HepG2 (cell line): ENCODE results near the gene ANK3. TPM values are rescaled to one million over a fixed set of nuclear protein-coding genes. Genes with fewer than 3 reads are reported as not detected.

Experiments used
- ATAC-seq: fragments of 200-7000 bp; cut with Tn5 transposase; 3 replicates; pipeline ENCODE4 v1.9.1; 2020; ENCODE audit warnings: mild to moderate bottlenecking, moderate library complexity
- BruUV-seq: library from RNA; stranded (reverse); fragments of 400-500 nt; replicated peaks from 2 replicates; lab custom pipeline; 2021; lab: Mats Ljungman, UMichigan
- CTCF ChIA-PET: fragments of 300-600 bp; formaldehyde crosslinking; extraction: SDS; loops from one replicate; lab custom pipeline; 2021; ENCODE audit warnings: low total read pairs, inconsistent platforms, low intra/inter-chr PET ratio; lab: Yijun Ruan, JAX
- POLR2A ChIA-PET: fragments of 350-600 bp; sonication (Branson Sonifier 250); formaldehyde crosslinking; loops from one replicate; lab custom pipeline; 2020; ENCODE audit warnings: antibody characterized with exemption, inconsistent platforms; lab: Yijun Ruan, JAX
- DNase-seq: peaks from one replicate; pipeline ENCODE4 v3.0.0-alpha.2; 2015; ENCODE audit warnings: low spot score
- FAIRE-seq: peaks from 3 replicates; lab custom pipeline; 2011; peaks lifted over from hg19 to GRCh38; lab: Jason Lieb, UNC
- H2AFZ ChIP-seq: one replicate; pipeline ENCODE4 v1.6.1; 2011; ENCODE audit warnings: low read length, inconsistent platforms
- H3K27ac ChIP-seq: fragments of 300-600 bp; 3 replicates; pipeline ENCODE4 v1.8.0; 2011; ENCODE audit warnings: mixed run types, mild to moderate bottlenecking, mixed read lengths, low read length, inconsistent platforms; ENCODE audit not compliant: insufficient read depth; ENCODE audit errors: extremely low read length
- H3K27me3 ChIP-seq, 2 experiments: fragments of 200-600 bp in 1 of 2; 2 replicates in 1 of 2; 3 replicates in 1 of 2; pipeline versions ENCODE4 v1.6.0 to v1.8.0; 2011; ENCODE audit warnings: low read length in 2 of 2, mild to moderate bottlenecking in 2 of 2, moderate library complexity in 2 of 2, inconsistent platforms in 1 of 2; ENCODE audit not compliant: insufficient read depth in 2 of 2, control insufficient read depth in 1 of 2
- H3K36me3 ChIP-seq, 2 experiments: fragments of 200-600 bp in 1 of 2; replicated peaks in 1 of 2; 2 replicates in 1 of 2; 3 replicates in 1 of 2; pipeline versions ENCODE4 v1.5.1 to v1.8.0; 2011; ENCODE audit warnings: low read length in 2 of 2, inconsistent platforms in 1 of 2; ENCODE audit not compliant: insufficient read depth in 2 of 2, control insufficient read depth in 1 of 2
- H3K4me1 ChIP-seq: 2 replicates; pipeline ENCODE4 v1.5.1; 2012; ENCODE audit warnings: low read length, inconsistent platforms; ENCODE audit not compliant: insufficient read depth
- H3K4me2 ChIP-seq: 2 replicates; pipeline ENCODE4 v1.6.0; 2011; ENCODE audit warnings: low read depth, low read length, inconsistent platforms
- H3K4me3 ChIP-seq, 3 experiments: fragments of 200-600 bp in 1 of 3; sonication (generic), shearing (Covaris generic) in 1 of 3; replicated peaks in 1 of 3; 2 replicates each; pipeline ENCODE4 v1.5.1; 2011 to 2016; ENCODE audit warnings: low read length in 3 of 3, inconsistent platforms in 2 of 3, low read depth in 2 of 3, mild to moderate bottlenecking in 2 of 3, control low read depth in 1 of 3, mixed read lengths in 1 of 3; ENCODE audit not compliant: insufficient read depth in 1 of 3
- H3K79me2 ChIP-seq: one replicate; pipeline ENCODE4 v1.6.1; 2011; ENCODE audit warnings: low read length, inconsistent platforms; ENCODE audit not compliant: insufficient read depth
- H3K9ac ChIP-seq: 2 replicates; pipeline ENCODE4 v1.6.0; 2011; ENCODE audit warnings: mild to moderate bottlenecking, low read depth, low read length, inconsistent platforms; ENCODE audit not compliant: insufficient read depth
- H3K9me3 ChIP-seq: 2 replicates; pipeline ENCODE4 v1.5.1; 2012; ENCODE audit warnings: mild to moderate bottlenecking, low read length
- H4K20me1 ChIP-seq: 2 replicates; pipeline ENCODE4 v1.6.0; 2011; ENCODE audit warnings: inconsistent platforms, mild to moderate bottlenecking, low read length, moderate library complexity; ENCODE audit not compliant: insufficient read depth
- BORCS8-MEF2B ChIP-seq: sonication (generic); formaldehyde crosslinking; IDR thresholded peaks from 2 replicates; pipeline ENCODE4 v1.8.0; 2022; ENCODE audit warnings: mild to moderate bottlenecking, missing genetic modification reagents
- ELF1 ChIP-seq: sonication (generic); formaldehyde crosslinking; IDR thresholded peaks from 2 replicates; pipeline ENCODE4 v1.4.0; 2020; ENCODE audit warnings: missing genetic modification reagents
- GATA4 ChIP-seq: sonication (generic); IDR thresholded peaks from 2 replicates; pipeline ENCODE4 v1.6.1; 2016; ENCODE audit warnings: antibody characterized with exemption, low read depth, borderline replicate concordance
- KDM4B ChIP-seq: sonication (generic); formaldehyde crosslinking; IDR thresholded peaks from 2 replicates; pipeline ENCODE4 v1.4.0; 2020; ENCODE audit warnings: missing genetic modification reagents
- LBX2 ChIP-seq: sonication (generic); formaldehyde crosslinking; IDR thresholded peaks from 2 replicates; pipeline ENCODE4 v1.5.0; 2020; ENCODE audit warnings: missing genetic modification reagents, mild to moderate bottlenecking, borderline replicate concordance
- PAX8 ChIP-seq: sonication (generic); formaldehyde crosslinking; IDR thresholded peaks from 2 replicates; pipeline ENCODE4 v1.8.0; 2022; ENCODE audit warnings: mild to moderate bottlenecking, missing genetic modification reagents, borderline replicate concordance
- POGZ ChIP-seq: sonication (generic); formaldehyde crosslinking; IDR thresholded peaks from 2 replicates; pipeline ENCODE4 v1.4.0; 2020; ENCODE audit warnings: mild to moderate bottlenecking, missing genetic modification reagents
- RBAK ChIP-seq: sonication (generic); formaldehyde crosslinking; IDR thresholded peaks from 2 replicates; pipeline ENCODE4 v1.5.1; 2020; ENCODE audit warnings: mild to moderate bottlenecking, missing genetic modification reagents
- SP1 ChIP-seq, 2 experiments: fragments of 450-650 bp in 1 of 2; sonication (generic) in 1 of 2; formaldehyde crosslinking in 1 of 2; IDR thresholded peaks; 2 replicates each; pipeline versions ENCODE4 v1.4.0 to v1.6.1; 2016 to 2020; ENCODE audit warnings: missing genetic modification reagents in 1 of 2
- ZMYM4 ChIP-seq: sonication (generic); formaldehyde crosslinking; IDR thresholded peaks from 2 replicates; pipeline ENCODE4 v1.8.1; 2023; ENCODE audit warnings: mild to moderate bottlenecking, missing genetic modification reagents
- ZNF232 ChIP-seq: sonication (generic); formaldehyde crosslinking; IDR thresholded peaks from 2 replicates; pipeline ENCODE4 v1.4.0; 2020; ENCODE audit warnings: missing genetic modification reagents, borderline replicate concordance
- ZNF513 ChIP-seq: sonication (generic); formaldehyde crosslinking; conservative IDR thresholded peaks from 2 replicates; pipeline ENCODE4 v1.5.0; 2020; ENCODE audit warnings: missing genetic modification reagents
- ZNF562 ChIP-seq: sonication (generic); formaldehyde crosslinking; IDR thresholded peaks from 2 replicates; pipeline ENCODE4 v1.8.0; 2022; ENCODE audit warnings: missing genetic modification reagents, borderline replicate concordance
- ZNF614 ChIP-seq: IDR thresholded peaks from 2 replicates; pipeline ENCODE4 v1.6.1; 2018; ENCODE audit warnings: missing biosample characterization, missing genetic modification reagents, inconsistent platforms, borderline replicate concordance
- ZNF616 ChIP-seq: sonication (generic); formaldehyde crosslinking; IDR thresholded peaks from 2 replicates; pipeline ENCODE4 v1.5.0; 2020; ENCODE audit warnings: low read depth, mild to moderate bottlenecking, missing genetic modification reagents
- ZNF788 ChIP-seq: sonication (generic); formaldehyde crosslinking; IDR thresholded peaks from 2 replicates; pipeline ENCODE4 v1.5.0; 2020; ENCODE audit warnings: mild to moderate bottlenecking, missing genetic modification reagents, borderline replicate concordance
- WGBS: methylation state at CpG from one replicate; pipeline ENCODE4 v1.1.6; 2017; ENCODE audit warnings: low lambda C conversion rate; 5-methylcytosine and 5-hydroxymethylcytosine counted together
- in situ Hi-C: cut with HindIII; loops from 2 replicates; pipeline ENCODE4 v1.10.0; 2017; ENCODE audit warnings: low pct_unique_long_range_greater_than_20kb; ENCODE audit not compliant: extremely low pct_ligation_motif_present
- intact Hi-C: fragments of 100-400 bp; cut with micrococcal nuclease; formaldehyde crosslinking; loops from one replicate; pipeline ENCODE4 v1.10.0; 2022; ENCODE audit not compliant: unreplicated experiment
- polyA plus RNA-seq, 8 experiments: library from polyadenylated mRNA; depleted of rRNA in 3 of 8; stranded (reverse) in 7 of 8; unstranded in 1 of 8; fragments of >200 nt; fragmentation: Illumina TruSeq in 4 of 8; extraction: Trizol in 4 of 8; gene quantifications; 2 replicates each; pipeline versions ENCODE4 v1.2.1 to v1.2.3, GENCODE V29; 2011 to 2016; ENCODE audit warnings: low read depth in 4 of 8, missing spikeins in 1 of 8, mixed read lengths in 1 of 8; ENCODE audit not compliant: insufficient read depth in 1 of 8
- total RNA-seq, 5 experiments: library from RNA; depleted of rRNA; stranded (reverse); fragments of >200 nt; fragmentation: Illumina TruSeq; extraction: Trizol; gene quantifications; 2 replicates each; pipeline ENCODE4 v1.2.3, GENCODE V29; 2016; ENCODE audit warnings: low read depth in 1 of 5

Gene ANK3
- total and polyA plus RNA-seq, 2 of the 13 experiments (the other 11 are each of a cell fraction or from before 2014, with no cell fraction given), result not detected

- Histone ChIP-seq H3K27me3 (no peaks in the 10 kb centered on the region), H3K27ac (no peak overlapping the region), H3K4me1 (no peaks in the 10 kb centered on the region), H2AFZ (no peak overlapping the region), H3K4me3 (no peak overlapping the region), H3K9ac (no peak overlapping the region), H3K36me3 (no peaks in the 10 kb centered on the region), H4K20me1 (no peaks in the 10 kb centered on the region), H3K9me3 (no peaks in the 10 kb centered on the region), H3K79me2 (no peaks in the 10 kb centered on the region), H3K4me2 (no peak overlapping the region)
- ATAC-seq (no peak), FAIRE-seq (no peak), DNase-seq (no peak)
- intact Hi-C loops (no loop called here), in situ Hi-C loops (no loop called here)
- no TSS peak for BruUV-seq
- TF ChIP-seq ZMYM4 (CRISPR knock-in tag), result no peak
- no peak for TF ChIP-seq LBX2
- no peak for TF ChIP-seq KDM4B (CRISPR knock-in tag)
- no peak for TF ChIP-seq ZNF513
- TF ChIP-seq BORCS8-MEF2B (CRISPR knock-in tag), result no peak
- no peak for TF ChIP-seq ELF1 (CRISPR knock-in tag)
- TF ChIP-seq POGZ (CRISPR knock-in tag), result no peak
- TF ChIP-seq ZNF788 (CRISPR knock-in tag), result no peak
- TF ChIP-seq GATA4, result no peak
- TF ChIP-seq ZNF562 (CRISPR knock-in tag), result no peak
- TF ChIP-seq SP1 (IDR thresholded peaks at IDR 0.05), result no peak
- no peak for TF ChIP-seq SP1 (CRISPR knock-in tag; IDR thresholded peaks at IDR 0.05)
- no peak for TF ChIP-seq ZNF616 (CRISPR knock-in tag)
- TF ChIP-seq PAX8 (CRISPR knock-in tag), result no peak
- TF ChIP-seq ZNF232 (CRISPR knock-in tag), result no peak
- no peak for TF ChIP-seq ZNF614 (CRISPR knock-in tag)
- TF ChIP-seq RBAK (CRISPR knock-in tag), result no peak
- 67% methylated on average over 8 of the region's 8 CpGs for WGBS
- ChIA-PET CTCF (no interaction called here), POLR2A (no interaction called here)
Measured at GRCh38 chr10:60403168-60403873, 13.6 kb upstream of the ANK3 start.
